Neural progenitor cell (in vitro differentiated cells): ENCODE measurements around the gene MAGI2.

Source experiments
- EZH2 ChIP-seq: fragments of 200-600 bp; sonication (generic); IDR thresholded peaks from 2 replicates; pipeline ENCODE4 v1.6.1; 2017; ENCODE audit warnings: antibody characterized with exemption, mild to moderate bottlenecking, moderate library complexity
- EZH2phosphoT487 ChIP-seq: fragments of 200-600 bp; sonication (generic); IDR thresholded peaks from 2 replicates; pipeline ENCODE4 v1.6.1; 2017; ENCODE audit warnings: antibody characterized with exemption
- TF ChIP-seq, protein P1 (sequence below): fragments of 200-600 bp; sonication (generic); IDR thresholded peaks from 2 replicates; pipeline ENCODE4 v1.5.1; 2017; ENCODE audit warnings: antibody characterized with exemption, mild to moderate bottlenecking

GRCh38 chr7:78895393-78895792 lies 558.1 kb downstream of the MAGI2 start:
- TF ChIP-seq, protein P1, sequence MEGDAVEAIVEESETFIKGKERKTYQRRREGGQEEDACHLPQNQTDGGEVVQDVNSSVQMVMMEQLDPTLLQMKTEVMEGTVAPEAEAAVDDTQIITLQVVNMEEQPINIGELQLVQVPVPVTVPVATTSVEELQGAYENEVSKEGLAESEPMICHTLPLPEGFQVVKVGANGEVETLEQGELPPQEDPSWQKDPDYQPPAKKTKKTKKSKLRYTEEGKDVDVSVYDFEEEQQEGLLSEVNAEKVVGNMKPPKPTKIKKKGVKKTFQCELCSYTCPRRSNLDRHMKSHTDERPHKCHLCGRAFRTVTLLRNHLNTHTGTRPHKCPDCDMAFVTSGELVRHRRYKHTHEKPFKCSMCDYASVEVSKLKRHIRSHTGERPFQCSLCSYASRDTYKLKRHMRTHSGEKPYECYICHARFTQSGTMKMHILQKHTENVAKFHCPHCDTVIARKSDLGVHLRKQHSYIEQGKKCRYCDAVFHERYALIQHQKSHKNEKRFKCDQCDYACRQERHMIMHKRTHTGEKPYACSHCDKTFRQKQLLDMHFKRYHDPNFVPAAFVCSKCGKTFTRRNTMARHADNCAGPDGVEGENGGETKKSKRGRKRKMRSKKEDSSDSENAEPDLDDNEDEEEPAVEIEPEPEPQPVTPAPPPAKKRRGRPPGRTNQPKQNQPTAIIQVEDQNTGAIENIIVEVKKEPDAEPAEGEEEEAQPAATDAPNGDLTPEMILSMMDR = no peak
- no peak for TF ChIP-seq EZH2
- no peak for TF ChIP-seq EZH2phosphoT487
